VCaP (cell line): ENCODE measurements around the gene GABRA6.

Experiments
- H3K27ac ChIP-seq: fragments of 450-650 bp; 2 replicates; pipeline ENCODE4 v1.5.1; 2017
- CTCF ChIP-seq: fragments of 450-650 bp; conservative IDR thresholded peaks from 2 replicates; pipeline ENCODE4 v1.5.1; 2017; ENCODE audit warnings: mild to moderate bottlenecking, moderate library complexity

GABRA6 gene

GRCh38 chr5:161686149-161686548, 628 bp downstream of the GABRA6 start:
- no peak for TF ChIP-seq CTCF
- H3K27ac ChIP-seq: no peak overlapping the region

- H3K27ac ChIP-seq: no peak overlapping the region
- no peak for TF ChIP-seq CTCF
Observed at GRCh38 chr5:161686881-161687280, 1.4 kb downstream of the GABRA6 start.

- no peak for TF ChIP-seq CTCF
- H3K27ac ChIP-seq: no peak overlapping the region
Observed at GRCh38 chr5:161687316-161687715, 1.8 kb downstream of the GABRA6 start.

GRCh38 chr5:161691911-161692310, 6.4 kb downstream of the GABRA6 start:
- no peak overlapping the region for H3K27ac ChIP-seq
- no peak for TF ChIP-seq CTCF

GRCh38 chr5:161697001-161697400, 11.5 kb downstream of the GABRA6 start:
- TF ChIP-seq CTCF: no peak

GRCh38 chr5:161700065-161700464, 14.5 kb downstream of the GABRA6 start:
- no peak for TF ChIP-seq CTCF
- no peak overlapping the region for H3K27ac ChIP-seq

More at GRCh38 chr5:161697001-161697400, 11.5 kb downstream of the GABRA6 start:
- no peak overlapping the region for H3K27ac ChIP-seq

GRCh38 chr5:161703528-161703927, 18.0 kb downstream of the GABRA6 start:
- no peak overlapping the region for H3K27ac ChIP-seq
- no peak for TF ChIP-seq CTCF

GRCh38 chr5:161707382-161707781, 21.9 kb downstream of the GABRA6 start:
- TF ChIP-seq CTCF: no peak
- H3K27ac ChIP-seq: no peak overlapping the region
